Natural killer cell treated with Interleukin-12 subunit alpha and Interleukin-12 subunit beta and Interleukin-15 and Interleukin-18, amount 100 ng/mL, for 72 hours (primary cell): Measurements from ENCODE around the gene UMPS. TPM values are rescaled to one million over a fixed set of nuclear protein-coding genes. Genes with fewer than 3 reads are reported as not detected.
A peak's percentile ranks its signal among the peaks of the same experiment; 100 is the strongest.
"Not testable (repeated sequence)": the region's sequence is repeated elsewhere in the genome, so short reads cannot be mapped to it uniquely, and the experiment has no call there.

Experiments used
- ATAC-seq, 2 donors: fragments of 150-1000 bp; cut with Tn5 transposase in 1 of 2; sonication (Bioruptor Pico), chemical (Tn5 transposase) in 1 of 2; 2 replicates each; pipeline ENCODE4 v1.10.0; 2021
- DNase-seq: peaks from one replicate; pipeline ENCODE4 v3.0.0; 2022; ENCODE audit warnings: low spot score
- H3K27ac Mint-ChIP-seq, 2 donors: 1 replicate in 1 of 2; 2 replicates in 1 of 2; pipeline ENCODE4 v1.8.0; 2022; ENCODE audit warnings: mixed read lengths in 2 of 2, mild to moderate bottlenecking in 1 of 2, moderate library complexity in 1 of 2
- H3K27me3 Mint-ChIP-seq, 2 donors: 1 replicate in 1 of 2; 2 replicates in 1 of 2; pipeline ENCODE4 v1.8.0; 2022; ENCODE audit warnings: mixed read lengths in 2 of 2
- H3K36me3 Mint-ChIP-seq: one replicate; pipeline ENCODE4 v1.8.0; 2022; ENCODE audit warnings: mixed read lengths
- H3K4me1 Mint-ChIP-seq, 2 donors: 1 replicate in 1 of 2; 2 replicates in 1 of 2; pipeline ENCODE4 v1.8.0; 2022; ENCODE audit warnings: low read depth in 2 of 2, mixed read lengths in 2 of 2, mild to moderate bottlenecking in 1 of 2
- H3K4me3 Mint-ChIP-seq: one replicate; pipeline ENCODE4 v1.8.0; 2022; ENCODE audit warnings: mixed read lengths
- H3K9me3 Mint-ChIP-seq: 2 replicates; pipeline ENCODE4 v1.8.0; 2022; ENCODE audit warnings: mixed read lengths
- total RNA-seq, 2 donors: library from RNA; stranded (reverse); gene quantifications; one replicate each; pipeline ENCODE4 v1.2.3, GENCODE V29; 2022

UMPS gene
- total RNA-seq, 2 donors from 2014 or later, result 42.0 to 56.7 TPM

DNA sequence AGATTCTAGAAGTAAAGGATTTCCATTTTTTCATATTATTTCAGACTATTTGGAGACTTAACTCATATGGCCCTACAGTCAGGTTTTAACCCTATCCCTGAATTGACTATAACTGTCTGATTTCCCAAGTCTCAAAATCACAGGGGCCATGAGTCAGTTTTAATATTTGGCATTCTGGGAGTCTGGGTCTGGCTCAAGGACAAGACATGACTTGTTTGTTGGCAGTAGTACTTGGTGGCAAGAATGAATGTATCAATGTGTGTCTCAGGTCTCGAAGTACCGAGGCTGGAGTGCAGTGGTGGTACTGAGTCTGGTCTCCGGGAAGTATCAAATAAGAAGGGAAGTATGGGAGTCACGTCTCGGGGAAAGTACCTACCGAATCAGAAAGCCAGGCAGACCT, 10.8 kb downstream of the UMPS start:
- H3K9me3 Mint-ChIP-seq, result no peaks in the 10 kb centered on the region
- ATAC-seq, result no peak
- H3K27ac Mint-ChIP-seq, result no peak overlapping the region
- peaks cover 25% of the 10 kb centered on the region for H3K36me3 Mint-ChIP-seq
- no peak overlapping the region for H3K4me3 Mint-ChIP-seq
- no peaks in the 10 kb centered on the region for H3K27me3 Mint-ChIP-seq
- no peak for DNase-seq
- H3K4me1 Mint-ChIP-seq, result peaks cover 7 to 10% of the 10 kb centered on the region in 2 donors

DNA sequence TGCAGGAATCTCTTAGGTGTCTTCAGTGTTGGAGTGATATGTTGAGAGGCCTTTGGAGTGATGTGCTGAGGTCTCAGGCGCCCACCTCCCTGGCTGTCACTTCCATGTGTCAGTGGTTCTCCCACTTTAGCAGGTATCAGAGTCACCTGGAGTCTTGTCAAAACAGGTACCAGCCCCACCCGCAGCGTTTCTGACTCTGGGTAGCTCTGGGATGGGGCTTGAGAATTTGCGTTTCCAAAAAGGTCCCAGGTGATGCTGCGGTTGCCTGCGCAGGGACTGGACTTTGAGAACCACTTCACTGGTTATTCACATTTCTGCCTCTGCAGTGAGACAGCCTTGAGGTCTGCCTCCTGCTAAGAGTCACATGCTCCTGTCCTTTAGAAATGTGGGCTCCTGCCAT, 15.5 kb downstream of the UMPS start:
- Mint-ChIP-seq H3K9me3 (no peaks in the 10 kb centered on the region), H3K27ac (no peak overlapping the region), H3K27me3 (no peaks in the 10 kb centered on the region), H3K4me3 (no peak overlapping the region), H3K36me3 (peaks cover 12% of the 10 kb centered on the region), H3K4me1 (peaks cover 0 to 4% of the 10 kb centered on the region in 2 donors)
- DNase-seq (no peak), ATAC-seq (no peak)

DNA sequence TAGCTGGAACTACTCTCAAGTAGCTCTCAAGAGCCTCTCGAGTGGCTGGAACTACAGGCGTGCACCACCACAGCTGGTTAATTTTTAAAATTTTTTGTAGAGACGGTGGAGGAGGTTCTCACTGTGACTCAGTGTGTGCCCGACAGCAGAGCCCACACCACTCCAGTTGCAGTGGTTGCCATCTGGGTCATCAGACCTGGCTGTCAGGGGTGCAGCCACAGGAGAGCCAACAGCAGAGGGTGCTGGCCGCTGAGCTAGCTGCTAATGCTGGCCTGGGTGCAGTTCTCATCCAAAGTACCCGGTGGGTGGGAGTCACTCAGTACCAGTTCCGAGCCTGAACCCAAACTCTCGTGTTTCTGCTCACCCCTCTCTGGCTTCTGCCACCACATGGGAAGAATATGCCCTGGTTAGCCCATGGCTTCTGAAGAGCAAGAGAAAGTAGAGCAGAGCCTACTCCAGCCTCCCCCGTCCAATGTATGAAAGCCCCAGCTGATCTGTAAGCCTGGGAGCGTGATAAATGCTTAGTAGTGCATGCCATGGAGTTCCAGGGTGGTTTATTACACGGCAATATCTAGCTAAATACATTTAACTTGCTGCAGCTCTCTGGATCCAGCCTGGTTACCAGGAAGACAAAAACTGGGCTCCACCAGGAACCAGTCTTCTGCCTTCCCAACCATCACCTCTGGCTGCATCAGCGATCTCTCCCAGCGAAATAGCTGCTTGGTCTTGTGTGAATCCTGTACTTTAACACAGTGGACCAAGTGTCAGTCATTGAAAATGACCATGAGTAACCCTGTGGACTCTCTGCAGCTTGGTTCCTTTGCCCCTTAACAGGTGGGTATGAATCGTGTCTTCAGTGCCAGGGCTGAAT, 17.1 kb downstream of the UMPS start:
- DNase-seq (no peak), ATAC-seq (peak in 1 of 2 donors; percentile 45)
- H3K4me3 Mint-ChIP-seq, result no peak overlapping the region
- H3K4me1 Mint-ChIP-seq, result no peaks in the 10 kb centered on the region
- H3K9me3 Mint-ChIP-seq, result no peaks in the 10 kb centered on the region
- peaks cover 0 to 3% of the 10 kb centered on the region in 2 donors for H3K27me3 Mint-ChIP-seq
- no peak overlapping the region for H3K27ac Mint-ChIP-seq
- H3K36me3 Mint-ChIP-seq, result peaks cover 5% of the 10 kb centered on the region

DNA sequence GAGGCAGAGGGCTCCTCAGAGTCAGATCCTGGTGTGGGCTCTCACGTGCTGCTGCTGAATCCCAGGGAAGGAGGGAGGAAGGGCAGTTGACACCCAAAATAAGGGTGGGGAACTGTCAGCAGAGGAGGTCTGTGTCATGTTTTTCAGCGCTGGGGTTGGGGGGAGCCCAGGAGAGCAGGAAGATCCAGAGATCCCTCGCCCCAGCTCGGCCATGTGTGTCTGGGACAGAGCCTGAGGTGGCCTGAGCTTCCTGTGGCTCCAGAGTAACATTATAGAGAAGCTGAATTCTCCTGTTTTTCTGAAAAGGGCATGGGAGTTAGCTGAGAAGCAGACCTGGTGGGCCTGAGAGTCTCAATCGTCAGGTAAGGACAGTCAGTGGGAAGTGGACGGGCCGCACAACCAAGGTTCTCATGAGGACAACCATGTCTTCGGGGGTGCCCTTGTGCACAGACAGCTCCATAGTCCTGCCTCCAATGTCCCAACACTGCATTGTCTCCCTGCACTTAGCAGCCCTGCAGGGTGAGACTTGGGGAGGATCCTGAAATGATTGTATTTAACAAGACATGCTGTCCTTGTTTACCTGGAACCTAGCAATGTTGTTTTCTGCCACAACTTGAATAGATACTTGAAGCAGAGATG, 18.4 kb downstream of the UMPS start:
- no peaks in the 10 kb centered on the region for H3K9me3 Mint-ChIP-seq
- H3K36me3 Mint-ChIP-seq, result peaks cover 3% of the 10 kb centered on the region
- no peaks in the 10 kb centered on the region for H3K4me1 Mint-ChIP-seq
- H3K27me3 Mint-ChIP-seq, result peaks cover 0 to 3% of the 10 kb centered on the region in 2 donors
- no peak for ATAC-seq
- no peak overlapping the region for H3K27ac Mint-ChIP-seq
- no peak overlapping the region for H3K4me3 Mint-ChIP-seq
- DNase-seq, result no peak

DNA sequence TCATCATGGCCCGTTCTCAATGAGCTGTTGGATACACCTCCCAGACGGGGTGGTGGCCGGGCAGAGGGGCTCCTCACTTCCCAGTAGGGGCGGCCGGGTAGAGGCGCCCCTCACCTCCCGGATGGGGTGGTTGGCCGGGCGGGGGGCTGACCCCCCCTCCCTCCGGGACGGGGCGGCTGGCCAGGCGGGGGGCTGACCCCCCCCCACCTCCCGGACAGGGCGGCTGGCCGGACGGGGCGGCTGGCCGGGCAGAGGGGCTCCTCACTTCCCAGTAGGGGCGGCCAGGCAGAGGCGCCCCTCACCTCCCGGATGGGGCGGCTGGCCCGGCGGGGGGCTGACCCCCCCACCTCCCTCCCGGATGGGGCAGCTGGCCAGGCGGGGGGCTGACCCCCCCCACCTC, 19.6 kb downstream of the UMPS start:
- H3K9me3 Mint-ChIP-seq, H3K4me3 Mint-ChIP-seq, ATAC-seq: not testable (repeated sequence)

DNA sequence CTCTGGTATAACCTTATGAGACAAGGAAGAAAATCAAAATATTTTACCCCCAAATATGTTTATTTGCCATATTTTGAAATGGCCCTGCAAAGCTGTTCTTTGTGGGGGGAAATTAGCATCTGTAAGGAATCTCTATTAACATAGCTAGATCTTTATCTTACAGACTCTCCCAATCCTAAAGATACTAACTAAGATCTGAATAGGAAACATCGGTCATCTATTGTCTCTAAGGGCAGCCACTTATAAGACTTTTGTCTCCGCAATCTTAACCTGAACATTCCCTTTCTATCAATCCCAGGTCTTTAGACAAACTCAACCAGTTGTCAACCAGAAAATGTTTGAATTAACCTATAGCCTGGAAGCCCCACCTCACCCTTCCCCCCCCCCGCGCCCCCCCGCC, 21.2 kb downstream of the UMPS start:
- no peak overlapping the region for H3K4me3 Mint-ChIP-seq
- ATAC-seq (no peak), DNase-seq (no peak)
- H3K27me3 Mint-ChIP-seq, result peaks cover 1 to 5% of the 10 kb centered on the region in 2 donors
- no peaks in the 10 kb centered on the region for H3K36me3 Mint-ChIP-seq
- no peaks in the 10 kb centered on the region for H3K9me3 Mint-ChIP-seq
- no peaks in the 10 kb centered on the region for H3K4me1 Mint-ChIP-seq
- H3K27ac Mint-ChIP-seq, result no peak overlapping the region

More for the DNA sequence above, 19.6 kb downstream of the UMPS start:
- not testable (repeated sequence) for H3K27me3 Mint-ChIP-seq, H3K36me3 Mint-ChIP-seq, H3K4me1 Mint-ChIP-seq, DNase-seq, H3K27ac Mint-ChIP-seq

DNA sequence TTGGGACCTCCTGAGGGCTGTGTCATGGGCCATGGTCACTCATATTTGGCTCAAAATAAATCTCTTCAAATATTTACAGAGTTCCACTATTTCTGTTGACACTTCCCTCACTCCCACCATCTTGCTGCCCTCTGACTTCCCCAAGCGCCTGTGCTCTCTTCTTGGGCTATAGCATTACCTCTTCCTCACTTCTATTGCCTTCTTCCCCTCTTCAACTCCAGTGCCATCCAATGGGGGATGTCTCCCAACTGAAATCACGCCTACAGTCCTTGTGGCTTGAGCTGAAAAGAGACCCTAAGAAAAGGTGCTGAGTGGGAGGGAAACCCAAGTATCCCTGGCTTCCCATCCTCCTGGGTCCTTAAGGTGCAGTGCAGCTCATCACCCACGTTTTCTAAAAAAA, 21.8 kb downstream of the UMPS start:
- H3K4me3 Mint-ChIP-seq, result no peak overlapping the region
- DNase-seq, result no peak

DNA sequence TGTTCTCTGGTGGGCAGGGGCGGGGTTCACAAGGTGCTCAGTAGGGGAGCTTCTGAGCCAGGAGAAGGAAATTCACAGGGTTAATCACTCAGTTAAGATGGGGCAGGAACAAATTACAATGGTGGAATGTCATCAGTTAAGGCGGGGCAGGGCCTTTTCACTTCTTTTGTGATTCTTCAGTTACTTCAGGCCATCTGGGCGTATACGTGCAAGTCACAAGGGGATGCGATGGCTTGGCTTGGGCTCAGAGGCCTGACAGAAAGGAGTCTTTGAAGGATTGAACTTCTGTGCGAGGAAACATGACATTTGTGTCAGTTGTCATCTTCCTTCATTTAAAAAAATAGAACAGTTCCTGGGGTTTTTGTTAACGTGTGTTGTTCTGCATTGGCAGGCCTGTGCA, 27.7 kb downstream of the UMPS start:
- not testable (repeated sequence) for ATAC-seq, H3K27ac Mint-ChIP-seq, DNase-seq, H3K4me3 Mint-ChIP-seq, H3K4me1 Mint-ChIP-seq, H3K36me3 Mint-ChIP-seq, H3K9me3 Mint-ChIP-seq
- peaks cover 2 to 17% of the 10 kb centered on the region in 2 donors for H3K27me3 Mint-ChIP-seq

More for the DNA sequence above, 21.8 kb downstream of the UMPS start:
- H3K27me3 Mint-ChIP-seq, result peaks cover 5 to 7% of the 10 kb centered on the region in 2 donors
- ATAC-seq, result no peak
- no peak overlapping the region for H3K27ac Mint-ChIP-seq
- H3K4me1 Mint-ChIP-seq, result no peaks in the 10 kb centered on the region
- H3K9me3 Mint-ChIP-seq, result no peaks in the 10 kb centered on the region
- no peaks in the 10 kb centered on the region for H3K36me3 Mint-ChIP-seq

DNA sequence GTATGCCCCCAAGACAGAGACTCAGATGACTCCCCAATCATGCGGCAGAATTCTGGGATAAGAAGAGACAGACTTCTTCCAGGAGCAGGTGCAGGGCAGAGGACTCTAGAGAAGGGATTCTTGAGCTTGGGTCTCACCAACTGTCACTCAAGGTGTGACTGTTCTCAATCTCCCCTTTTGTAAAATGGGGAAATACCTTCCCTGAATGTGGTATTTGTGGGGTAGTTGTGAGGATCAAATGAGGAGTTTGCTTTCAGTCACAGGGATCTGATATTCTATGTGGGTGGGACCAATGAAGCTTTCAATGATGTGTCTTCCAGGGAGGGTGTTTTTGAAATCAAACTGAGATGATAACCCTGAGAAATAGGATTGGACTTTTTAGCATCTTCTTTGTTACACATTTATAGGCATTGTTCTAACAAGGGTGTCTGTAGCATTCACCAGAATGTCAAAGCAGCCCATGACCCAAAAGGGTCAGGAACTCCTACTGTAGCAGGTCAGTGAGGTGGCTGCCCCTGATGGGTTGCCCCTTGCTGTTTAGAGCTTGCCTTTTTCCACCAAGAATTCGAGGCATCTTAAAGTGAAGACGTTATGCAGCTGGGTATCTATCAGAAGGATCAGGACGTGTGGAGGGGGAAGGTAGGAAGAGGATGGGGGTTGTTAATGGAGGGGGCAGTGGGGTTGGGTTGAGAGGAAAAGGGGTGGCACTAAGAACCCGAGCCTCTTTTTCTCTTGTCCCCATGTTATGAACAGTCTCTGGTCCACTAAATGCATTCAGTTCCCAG, 28.8 kb downstream of the UMPS start:
- H3K4me3 Mint-ChIP-seq, result no peak overlapping the region
- ATAC-seq, result peak in 1 of 2 donors; percentile 53
- peaks cover 0 to 3% of the 10 kb centered on the region in 2 donors for H3K4me1 Mint-ChIP-seq

DNA sequence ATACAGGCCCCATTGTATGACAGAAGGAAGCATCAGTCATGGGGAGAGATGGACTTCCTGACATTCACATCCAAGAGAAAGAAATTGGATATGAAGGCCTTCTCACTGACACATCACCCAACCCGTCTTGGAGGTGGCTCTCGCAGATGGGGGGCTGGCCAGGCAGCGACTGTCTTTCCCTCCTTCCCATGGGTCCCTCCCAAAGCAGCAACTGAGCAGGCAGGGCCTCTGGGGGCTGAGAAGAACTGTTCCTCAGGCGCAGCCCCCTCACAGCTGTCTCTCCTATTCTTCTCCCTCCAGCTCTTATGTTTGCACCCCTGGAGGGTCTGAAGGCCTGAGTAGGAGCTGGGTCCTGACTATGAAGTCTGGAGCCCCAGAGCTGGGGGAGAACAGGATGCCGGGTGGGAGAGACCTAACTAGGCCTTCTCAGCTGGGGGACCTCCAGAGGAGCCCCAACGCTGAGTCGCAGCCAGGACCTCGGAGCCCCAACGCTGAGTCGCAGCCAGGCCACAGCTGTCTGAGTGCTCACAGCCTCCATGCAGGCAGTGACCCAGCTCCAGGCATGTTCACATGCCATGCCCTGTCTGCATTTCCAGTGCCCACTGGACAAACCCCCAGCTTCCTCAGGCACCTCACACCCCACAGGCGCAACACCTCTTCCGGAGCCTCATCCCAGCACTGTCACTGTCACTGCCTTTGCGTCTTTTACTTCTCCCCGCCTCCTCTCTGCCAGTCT, 29.6 kb downstream of the UMPS start:
- H3K27ac Mint-ChIP-seq, result no peak overlapping the region
- ATAC-seq (peak in 1 of 2 donors; percentile 22), DNase-seq (no peak)
- H3K4me3 Mint-ChIP-seq, result no peak overlapping the region
- H3K9me3 Mint-ChIP-seq, result no peaks in the 10 kb centered on the region
- H3K36me3 Mint-ChIP-seq, result no peaks in the 10 kb centered on the region
- peaks cover 2 to 17% of the 10 kb centered on the region in 2 donors for H3K27me3 Mint-ChIP-seq
- H3K4me1 Mint-ChIP-seq, result peaks cover 0 to 3% of the 10 kb centered on the region in 2 donors

More for the DNA sequence above, 28.8 kb downstream of the UMPS start:
- no peaks in the 10 kb centered on the region for H3K36me3 Mint-ChIP-seq
- no peaks in the 10 kb centered on the region for H3K9me3 Mint-ChIP-seq
- peaks cover 2 to 17% of the 10 kb centered on the region in 2 donors for H3K27me3 Mint-ChIP-seq
- no peak overlapping the region for H3K27ac Mint-ChIP-seq
- DNase-seq, result no peak

DNA sequence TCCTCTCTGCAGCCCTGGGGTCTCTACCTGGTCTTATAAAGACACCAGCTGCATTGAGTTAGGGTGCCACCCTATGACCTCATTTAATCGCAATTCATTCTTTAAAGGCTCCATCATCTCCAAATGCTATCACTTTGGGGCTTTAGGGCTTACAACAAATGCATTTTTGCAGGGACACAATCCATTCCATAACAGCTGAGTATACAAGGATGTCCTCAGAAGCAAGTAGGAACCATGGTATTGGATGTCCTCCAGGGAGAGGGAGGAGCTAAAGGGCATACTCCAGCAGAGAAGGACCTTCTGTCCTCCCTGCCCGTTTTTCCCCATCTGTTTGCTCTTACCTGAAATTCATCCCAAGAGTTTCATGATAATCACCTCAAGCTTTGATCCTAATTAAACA, 30.3 kb downstream of the UMPS start:
- ATAC-seq (no peak), DNase-seq (no peak)
- Mint-ChIP-seq H3K36me3 (no peaks in the 10 kb centered on the region), H3K4me1 (peaks cover 0 to 3% of the 10 kb centered on the region in 2 donors), H3K27ac (no peak overlapping the region), H3K9me3 (no peaks in the 10 kb centered on the region), H3K4me3 (no peak overlapping the region), H3K27me3 (peaks cover 0 to 17% of the 10 kb centered on the region in 2 donors)

DNA sequence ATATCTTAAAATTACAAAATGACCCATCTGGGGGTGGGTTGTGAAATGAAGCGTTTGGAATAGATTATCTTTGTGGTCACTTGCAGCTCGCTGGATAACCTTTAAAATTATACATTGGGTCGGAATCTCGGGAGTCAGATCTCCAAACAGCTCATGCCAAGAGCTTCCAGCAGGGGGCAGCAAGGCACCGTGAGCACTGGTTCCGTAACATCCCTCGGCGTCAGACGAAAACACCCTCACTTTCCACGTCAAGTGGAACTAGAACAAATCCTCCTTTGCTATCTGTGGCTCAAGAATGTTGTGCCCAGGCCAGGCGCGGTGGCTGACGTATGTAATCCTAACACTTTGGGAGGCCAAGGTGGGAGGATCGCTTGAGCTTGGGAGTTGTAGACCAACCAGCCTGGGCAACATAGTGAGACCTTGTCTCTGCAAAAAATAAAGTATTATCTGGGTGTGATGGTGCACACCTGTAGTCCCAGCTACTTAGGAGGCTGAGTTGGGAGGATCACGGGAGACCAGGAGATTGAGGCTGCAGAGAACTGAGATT, 31.1 kb downstream of the UMPS start:
- Mint-ChIP-seq H3K36me3 (no peaks in the 10 kb centered on the region), H3K9me3 (no peaks in the 10 kb centered on the region), H3K27ac (no peak overlapping the region), H3K4me1 (peaks cover 0 to 3% of the 10 kb centered on the region in 2 donors), H3K27me3 (peaks cover 0 to 17% of the 10 kb centered on the region in 2 donors), H3K4me3 (peak overlapping the region; percentile 47)
- ATAC-seq (peak; percentile 73 to 76), DNase-seq (peak; percentile 70)
